NT2/D1 (cell line): ENCODE measurements around the gene GRM7.

Experiments used
- SUZ12 ChIP-seq: IDR thresholded peaks from 2 replicates; pipeline ENCODE4 v1.6.1; 2011; ENCODE audit not compliant: insufficient read length, insufficient read depth; ENCODE audit errors: extremely low read depth
- YY1 ChIP-seq: IDR thresholded peaks from 2 replicates; pipeline ENCODE4 v1.6.1; 2011; ENCODE audit not compliant: insufficient read length, insufficient read depth
- ZNF274 ChIP-seq: IDR thresholded peaks from 2 replicates; pipeline ENCODE4 v1.6.1; 2011; ENCODE audit warnings: mild to moderate bottlenecking, low read depth, low read length

DNA sequence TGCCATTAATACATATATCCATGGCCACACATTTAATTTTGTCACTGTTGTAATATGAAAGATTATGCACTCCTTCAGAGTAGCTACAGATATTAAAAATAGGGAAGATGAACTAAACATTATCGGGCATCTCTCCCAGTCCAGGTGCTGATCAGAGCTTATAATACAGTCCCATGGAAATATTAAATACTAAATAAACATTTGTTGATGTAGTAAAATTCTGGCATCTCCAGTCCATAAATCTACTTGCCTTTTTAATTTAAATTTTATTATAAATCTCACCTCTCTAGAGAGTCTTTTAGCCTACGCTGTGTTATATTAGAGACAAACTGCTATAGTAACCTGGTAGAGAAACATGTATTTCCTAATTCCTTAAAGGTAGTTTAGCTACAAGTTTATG is 297.6 kb downstream of the GRM7 start:
- TF ChIP-seq SUZ12: no peak
- no peak for TF ChIP-seq ZNF274
- TF ChIP-seq YY1: no peak
